Measurements from ENCODE around the gene CHI3L2. TPM values are rescaled to one million over a fixed set of nuclear protein-coding genes. Genes with fewer than 3 reads are reported as not detected.

Gene CHI3L2
- total and polyA plus RNA-seq, 9 of the 15 experiments (the other 6 are each of a cell fraction or from before 2014, with no cell fraction given), result 0.07 to 0.27 (median 0.15) TPM; not detected in 6

DNA sequence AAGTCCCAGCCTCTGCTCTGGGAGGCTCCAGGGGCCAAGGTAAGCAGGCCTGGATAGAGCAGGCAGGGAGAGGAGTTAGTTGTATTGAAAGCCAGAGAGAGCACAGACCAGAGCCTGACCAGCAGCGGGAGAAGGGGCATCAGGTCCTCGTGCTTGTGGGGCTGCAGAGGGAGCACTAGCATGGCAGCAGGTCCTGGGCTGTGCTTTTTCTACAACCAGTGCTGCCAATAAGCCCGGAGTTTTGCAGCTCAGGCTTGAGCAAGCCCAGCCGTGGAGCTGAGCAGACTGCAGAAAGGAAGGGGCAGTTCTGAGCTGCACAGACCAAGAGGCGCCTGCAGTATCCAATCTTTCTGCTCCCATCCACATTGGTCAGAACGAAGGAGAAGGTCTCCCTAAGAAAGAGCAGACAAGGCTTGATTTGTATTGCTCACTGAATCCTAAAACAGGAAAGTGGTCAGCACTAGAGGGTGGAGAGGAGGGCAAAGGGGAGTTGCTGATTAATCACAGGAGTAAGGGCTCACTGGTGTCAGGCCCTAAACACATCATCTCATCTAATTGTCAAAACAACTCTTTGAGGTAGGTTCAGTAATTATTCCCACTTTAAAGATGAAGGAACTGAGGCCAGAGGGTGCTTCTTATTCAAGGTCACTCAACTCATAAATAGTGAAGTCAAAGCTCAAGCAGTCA, 29.8 kb upstream of the CHI3L2 start:
- no peak overlapping the region for H3K4me3 ChIP-seq
- peak; percentile 81 for ATAC-seq
- H3K27ac ChIP-seq (ENCODE audit: extremely low read depth, low read depth, low read length), result no peak overlapping the region
- peak; percentile 40 to 68 (median 50) for DNase-seq (ENCODE audit: extremely low read depth in 1 of 4, low spot score in 3 of 4)
- peak; percentile 64 for FAIRE-seq
- H3K4me2 ChIP-seq (ENCODE audit: insufficient read depth, low read length), result no peak overlapping the region
- H3K79me2 ChIP-seq (ENCODE audit: control insufficient read depth, insufficient read depth, low read length), result no peaks in the 10 kb centered on the region
- POLR2A ChIA-PET, result interaction anchor here (1.1 kb wide), 3 partner anchors 10 to 64 kb away, joined by 3 to 5 read pairs (median 3); no protein-coding TSS in a partner anchor
- peaks cover 13 to 25% of the 10 kb centered on the region in 2 experiments; a peak in 4 of 5 replicates for H3K4me1 ChIP-seq (replicated peaks in 1 of 2; ENCODE audit: control insufficient read depth in 2 of 2, insufficient read depth in 2 of 2, low read length in 2 of 2)
- CTCF ChIA-PET (ENCODE audit: low intra/inter-chr PET ratio), result no interaction called here
- no peaks in the 10 kb centered on the region for H4K20me1 ChIP-seq (replicated peaks; ENCODE audit: control insufficient read depth, insufficient read depth, low read length)
- no peaks in the 10 kb centered on the region for H3K36me3 ChIP-seq (ENCODE audit: control insufficient read depth, insufficient read depth, low read length)
- intact Hi-C loops (cut with micrococcal nuclease) (no loop called here), in situ Hi-C loops (cut with MboI) (no loop called here)
- 33% methylated on average over 5 of the region's 6 CpGs for WGBS (ENCODE audit: insufficient coverage, low coverage, missing lambda C conversion rate)
- no peaks in the 10 kb centered on the region; a peak in 1 of 5 replicates for H3K27me3 ChIP-seq (ENCODE audit: control insufficient read depth in 2 of 2, insufficient read depth in 2 of 2, low read length in 2 of 2)
- no TSS peak for BruUV-seq (replicated peaks)
- H3K9me1 ChIP-seq (ENCODE audit: control insufficient read depth, insufficient read depth, low read length), result no peaks in the 10 kb centered on the region
- 0 out of 4 replicates have a peak overlapping the region, but pooled peaks of 1 of the 2 experiments have one; percentile 6 for H3K9ac ChIP-seq (ENCODE audit: insufficient read depth in 1 of 2, low read depth in 2 of 2, low read length in 2 of 2)
- H3K9me3 ChIP-seq (replicated peaks; ENCODE audit: control insufficient read depth, insufficient read depth, low read depth, low read length), result no peaks in the 10 kb centered on the region
- no peak overlapping the region for H2AFZ ChIP-seq (ENCODE audit: low read depth, low read length)
- TF ChIP-seq NKRF (IDR thresholded peaks at IDR 0.05; ENCODE audit: borderline replicate concordance) (no peak), RCOR1 (IDR thresholded peaks at IDR 0.05; ENCODE audit: borderline replicate concordance in 1 of 2, low read depth in 2 of 2, low read length in 2 of 2) (0 out of 4 replicates have a peak, but pooled peaks of 1 of the 2 experiments have one; percentile 11), CHD4 (IDR thresholded peaks at IDR 0.05; ENCODE audit: insufficient read depth, insufficient replicate concordance, low read depth, low read length, poor library complexity, severe bottlenecking) (no peak), SMC3 (conservative IDR thresholded peaks at IDR 0.05; ENCODE audit: insufficient read depth, low read depth, low read length) (peak; percentile 40; the same call in 1 of the 2 replicates), E2F6 (IDR thresholded peaks at IDR 0.05; ENCODE audit: borderline replicate concordance in 1 of 2, extremely low read depth in 1 of 2, insufficient read depth in 1 of 2, insufficient read length in 1 of 2, low read depth in 1 of 2, low read length in 1 of 2, poor library complexity in 1 of 2, severe bottlenecking in 1 of 2) (peak in 1 of 2 experiments; percentile 43), ESRRA (IDR thresholded peaks at IDR 0.05; ENCODE audit: borderline replicate concordance, low read depth) (peak; percentile 28; the same call in 1 of the 2 replicates), GMEB1 (CRISPR knock-in tag; IDR thresholded peaks at IDR 0.05) (0 out of 2 replicates have a peak, but pooled peaks have one; percentile 12)
- TF ChIP-seq, protein P1, sequence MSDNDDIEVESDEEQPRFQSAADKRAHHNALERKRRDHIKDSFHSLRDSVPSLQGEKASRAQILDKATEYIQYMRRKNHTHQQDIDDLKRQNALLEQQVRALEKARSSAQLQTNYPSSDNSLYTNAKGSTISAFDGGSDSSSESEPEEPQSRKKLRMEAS (CRISPR knock-in tag; IDR thresholded peaks at IDR 0.05), result peak; percentile 90
- TF ChIP-seq, protein P2, sequence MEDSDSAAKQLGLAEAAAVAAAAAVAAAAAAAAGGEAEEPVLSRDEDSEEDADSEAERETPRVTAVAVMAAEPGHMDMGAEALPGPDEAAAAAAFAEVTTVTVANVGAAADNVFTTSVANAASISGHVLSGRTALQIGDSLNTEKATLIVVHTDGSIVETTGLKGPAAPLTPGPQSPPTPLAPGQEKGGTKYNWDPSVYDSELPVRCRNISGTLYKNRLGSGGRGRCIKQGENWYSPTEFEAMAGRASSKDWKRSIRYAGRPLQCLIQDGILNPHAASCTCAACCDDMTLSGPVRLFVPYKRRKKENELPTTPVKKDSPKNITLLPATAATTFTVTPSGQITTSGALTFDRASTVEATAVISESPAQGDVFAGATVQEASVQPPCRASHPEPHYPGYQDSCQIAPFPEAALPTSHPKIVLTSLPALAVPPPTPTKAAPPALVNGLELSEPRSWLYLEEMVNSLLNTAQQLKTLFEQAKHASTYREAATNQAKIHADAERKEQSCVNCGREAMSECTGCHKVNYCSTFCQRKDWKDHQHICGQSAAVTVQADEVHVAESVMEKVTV (CRISPR knock-in tag; IDR thresholded peaks at IDR 0.05), result 0 out of 2 replicates have a peak, but pooled peaks have one; percentile 10
